T-cell (primary cell): ENCODE results near the gene ZP4. TPM values are rescaled to one million over a fixed set of nuclear protein-coding genes. Genes with fewer than 3 reads are reported as not detected.

Source experiments
- ATAC-seq, 4 experiments: fragments of 200-7000 bp in 3 of 4; fragments of 150-1000 bp in 1 of 4; cut with Tn5 transposase; replicated peaks in 1 of 4; 1 replicate in 3 of 4; 2 replicates in 1 of 4; pipeline ENCODE4 v1.10.0; 2021; ENCODE audit warnings: moderate library complexity in 3 of 4, mild to moderate bottlenecking in 2 of 4, moderate number of reproducible peaks in 1 of 4
- CTCF ChIA-PET, 2 donors: fragments of 300-600 bp; sonication (Branson Sonifier 250); formaldehyde crosslinking; loops; one replicate each; lab custom pipeline; 2022; ENCODE audit warnings: antibody characterized with exemption in 2 of 2; lab: Charles Lee
- POLR2A ChIA-PET, 2 donors: fragments of 300-600 bp; sonication (Branson Sonifier 250); formaldehyde crosslinking; loops; one replicate each; lab custom pipeline; 2022; ENCODE audit warnings: antibody characterized with exemption in 2 of 2; lab: Charles Lee
- DNase-seq, 35 experiments: peaks; one replicate each; pipeline versions ENCODE4 v3.0.0 to v3.0.0-alpha.2; 2013 to 2023
- H3K27ac ChIP-seq: one replicate; pipeline ENCODE4 v1.5.1; 2013; ENCODE audit warnings: low read length
- H3K27me3 ChIP-seq, 2 experiments: replicated peaks in 1 of 2; 1 replicate in 1 of 2; 2 replicates in 1 of 2; pipeline versions ENCODE4 v1.6.1 to v1.7.0; 2013; ENCODE audit warnings: low read length in 1 of 2, mixed read lengths in 1 of 2; ENCODE audit not compliant: control insufficient read depth in 2 of 2, insufficient read depth in 2 of 2; ENCODE audit errors: extremely low read depth in 1 of 2
- H3K36me3 ChIP-seq, 2 donors: 1 replicate in 1 of 2; 2 replicates in 1 of 2; pipeline versions ENCODE4 v1.6.1 to v1.7.0; 2013; ENCODE audit warnings: low read length in 1 of 2; ENCODE audit not compliant: control insufficient read depth in 2 of 2, insufficient read depth in 1 of 2; ENCODE audit errors: extremely low read depth in 1 of 2
- H3K4me1 ChIP-seq, 2 experiments: 1 replicate in 1 of 2; 2 replicates in 1 of 2; pipeline versions ENCODE4 v1.6.1 to v1.7.0; 2013; ENCODE audit warnings: low read length in 2 of 2, mixed read lengths in 1 of 2; ENCODE audit not compliant: insufficient read depth in 2 of 2, control insufficient read depth in 1 of 2; ENCODE audit errors: extremely low read depth in 1 of 2
- H3K4me3 ChIP-seq, 2 donors: 1 replicate in 1 of 2; 2 replicates in 1 of 2; pipeline versions ENCODE4 v1.5.1 to v1.7.0; 2013; ENCODE audit warnings: mild to moderate bottlenecking in 2 of 2, low read length in 1 of 2, moderate library complexity in 1 of 2; ENCODE audit not compliant: control insufficient read depth in 1 of 2; ENCODE audit errors: extremely low read depth in 1 of 2
- H3K9me3 ChIP-seq: 2 replicates; pipeline ENCODE4 v1.7.0; 2013
- H3K27ac Mint-ChIP-seq, 2 donors: one replicate each; pipeline ENCODE4 v1.8.0; 2020 to 2021; ENCODE audit warnings: mild to moderate bottlenecking in 2 of 2, mixed read lengths in 2 of 2
- H3K27me3 Mint-ChIP-seq, 2 donors: one replicate each; pipeline ENCODE4 v1.8.0; 2021 to 2022; ENCODE audit warnings: mixed read lengths in 2 of 2
- H3K36me3 Mint-ChIP-seq: one replicate; pipeline ENCODE4 v1.8.0; 2021; ENCODE audit warnings: mixed read lengths
- H3K4me1 Mint-ChIP-seq, 3 donors: one replicate each; pipeline ENCODE4 v1.8.0; 2020 to 2022; ENCODE audit warnings: mixed read lengths in 3 of 3, mild to moderate bottlenecking in 1 of 3
- H3K4me3 Mint-ChIP-seq, 3 donors: one replicate each; pipeline ENCODE4 v1.8.0; 2020 to 2022; ENCODE audit warnings: mild to moderate bottlenecking in 3 of 3, mixed read lengths in 3 of 3, moderate library complexity in 3 of 3
- H3K9me3 Mint-ChIP-seq, 3 donors: one replicate each; pipeline ENCODE4 v1.8.0; 2020 to 2022; ENCODE audit warnings: mixed read lengths in 3 of 3
- WGBS: methylation state at CpG from one replicate; pipeline ENCODE4 v1.1.5; 2013; ENCODE audit warnings: missing lambda C conversion rate; ENCODE audit not compliant: insufficient coverage; 5-methylcytosine and 5-hydroxymethylcytosine counted together
- total RNA-seq, 35 experiments: library from RNA in 6 of 35; stranded (reverse) in 6 of 35; fragments of 120-200 nt in 1 of 35; gene quantifications; one replicate each; pipeline versions ENCODE4 v1.2.1 to v1.2.4 and lab custom pipeline; 2013 to 2026

ZP4 gene
- total RNA-seq, 5 donors from 2014 or later (not counting 1 experiment from before 2014, with no cell fraction given): not detected

GRCh38 chr1:237921306-237921705, 30.6 kb upstream of the ZP4 start:
- Histone ChIP-seq H3K27me3 (no peaks in the 10 kb centered on the region), H3K36me3 (no peaks in the 10 kb centered on the region), H3K9me3 (no peaks in the 10 kb centered on the region), H3K4me1 (no peaks in the 10 kb centered on the region), H3K27ac (no peak overlapping the region), H3K4me3 (no peak overlapping the region)
- CTCF ChIA-PET: no interaction called here
- ATAC-seq: no peak
- no peak overlapping the region for H3K27ac Mint-ChIP-seq
- no peak for DNase-seq
- H3K27me3 Mint-ChIP-seq: no peaks in the 10 kb centered on the region
- POLR2A ChIA-PET: no interaction called here
- H3K36me3 Mint-ChIP-seq: no peaks in the 10 kb centered on the region
- H3K4me1 Mint-ChIP-seq: no peaks in the 10 kb centered on the region
- no peak overlapping the region for H3K4me3 Mint-ChIP-seq
- peaks cover 3 to 15% (median 8%) of the 10 kb centered on the region in 3 donors for H3K9me3 Mint-ChIP-seq

GRCh38 chr1:237913345-237913744, 22.6 kb upstream of the ZP4 start:
- H3K27ac Mint-ChIP-seq: no peak overlapping the region
- Histone ChIP-seq H3K27me3 (no peaks in the 10 kb centered on the region), H3K36me3 (no peaks in the 10 kb centered on the region), H3K9me3 (peaks cover 3% of the 10 kb centered on the region), H3K4me3 (no peak overlapping the region), H3K27ac (no peak overlapping the region), H3K4me1 (no peaks in the 10 kb centered on the region)
- peaks cover 3 to 19% (median 10%) of the 10 kb centered on the region in 3 donors for H3K9me3 Mint-ChIP-seq
- DNase-seq (no peak), ATAC-seq (no peak)
- ChIA-PET CTCF (no interaction called here), POLR2A (no interaction called here)
- H3K36me3 Mint-ChIP-seq: no peaks in the 10 kb centered on the region
- no peaks in the 10 kb centered on the region for H3K27me3 Mint-ChIP-seq
- no peaks in the 10 kb centered on the region for H3K4me1 Mint-ChIP-seq
- WGBS: 83% methylated on average over 2 of the region's 2 CpGs
- no peak overlapping the region for H3K4me3 Mint-ChIP-seq

GRCh38 chr1:237911911-237912310, 21.2 kb upstream of the ZP4 start:
- Mint-ChIP-seq H3K36me3 (no peaks in the 10 kb centered on the region), H3K27ac (no peak overlapping the region), H3K9me3 (peaks cover 3 to 22% (median 14%) of the 10 kb centered on the region in 3 donors), H3K27me3 (no peaks in the 10 kb centered on the region), H3K4me3 (no peak overlapping the region), H3K4me1 (no peaks in the 10 kb centered on the region)
- H3K4me3 ChIP-seq: no peak overlapping the region
- DNase-seq: no peak
- H3K4me1 ChIP-seq: no peaks in the 10 kb centered on the region
- no peaks in the 10 kb centered on the region for H3K27me3 ChIP-seq
- H3K27ac ChIP-seq: no peak overlapping the region
- H3K9me3 ChIP-seq: peaks cover 3% of the 10 kb centered on the region
- no peaks in the 10 kb centered on the region for H3K36me3 ChIP-seq
- CTCF ChIA-PET: no interaction called here
- POLR2A ChIA-PET: no interaction called here
- no peak for ATAC-seq

DNA sequence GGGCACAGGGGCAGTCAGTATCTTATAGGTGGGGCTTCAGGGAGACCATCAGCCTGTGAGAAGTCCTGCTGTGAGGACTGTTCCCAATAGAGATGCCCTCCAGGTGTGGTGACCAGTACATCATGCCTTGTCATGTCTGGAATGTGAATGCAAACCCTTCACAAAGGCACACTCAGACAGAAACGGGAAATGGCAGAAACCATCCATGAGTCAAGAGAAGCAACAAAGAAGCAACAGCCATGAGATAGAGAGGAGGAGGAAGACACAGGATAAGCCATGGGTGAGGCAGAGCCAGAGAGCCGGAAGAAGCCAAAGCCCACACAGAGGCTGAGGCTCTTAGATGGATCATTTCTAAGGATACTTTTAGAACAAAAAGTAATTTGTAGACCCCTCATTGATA, 20.1 kb upstream of the ZP4 start:
- H3K4me1 ChIP-seq: no peaks in the 10 kb centered on the region
- H3K36me3 Mint-ChIP-seq: no peaks in the 10 kb centered on the region
- H3K36me3 ChIP-seq: no peaks in the 10 kb centered on the region
- H3K27ac ChIP-seq: no peak overlapping the region
- no CpG with 5 or more reads among the region's 2 CpGs for WGBS
- no peak overlapping the region for H3K4me3 Mint-ChIP-seq
- ATAC-seq (no peak), DNase-seq (no peak)
- no peaks in the 10 kb centered on the region for H3K4me1 Mint-ChIP-seq
- peaks cover 3 to 22% (median 12%) of the 10 kb centered on the region in 3 donors for H3K9me3 Mint-ChIP-seq
- ChIA-PET CTCF (no interaction called here), POLR2A (no interaction called here)
- H3K27ac Mint-ChIP-seq: no peak overlapping the region
- H3K4me3 ChIP-seq: no peak overlapping the region
- H3K27me3 ChIP-seq: no peaks in the 10 kb centered on the region
- H3K27me3 Mint-ChIP-seq: no peaks in the 10 kb centered on the region
- H3K9me3 ChIP-seq: peaks cover 3% of the 10 kb centered on the region

DNA sequence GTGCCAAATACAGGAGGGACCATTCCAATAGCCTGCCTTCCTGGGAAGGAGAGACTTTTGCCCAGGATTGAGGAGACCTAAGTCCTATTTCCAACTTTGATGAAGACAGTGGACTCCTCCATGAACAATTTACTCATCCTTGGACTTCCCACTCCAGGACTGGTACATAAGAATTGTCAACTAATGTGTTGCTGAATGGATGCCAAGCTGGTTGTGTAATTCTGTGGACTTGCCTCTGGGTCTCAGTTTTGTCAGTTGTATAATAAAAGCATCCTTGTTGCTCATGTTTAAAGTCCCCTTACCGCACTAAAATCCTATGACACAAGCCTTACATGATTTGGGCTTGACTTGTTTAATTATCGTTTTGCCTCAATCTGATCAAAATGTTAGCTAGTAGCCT, 13.2 kb upstream of the ZP4 start:
- H3K4me1 ChIP-seq: no peaks in the 10 kb centered on the region

GRCh38 chr1:237902960-237903743, 12.4 kb upstream of the ZP4 start:
- Histone ChIP-seq H3K27ac (no peak overlapping the region), H3K36me3 (no peaks in the 10 kb centered on the region), H3K9me3 (no peaks in the 10 kb centered on the region), H3K4me3 (no peak overlapping the region), H3K27me3 (no peaks in the 10 kb centered on the region), H3K4me1 (no peaks in the 10 kb centered on the region)
- no peak for ATAC-seq
- Mint-ChIP-seq H3K27ac (no peak overlapping the region), H3K4me1 (no peaks in the 10 kb centered on the region), H3K9me3 (peaks cover 3 to 17% (median 6%) of the 10 kb centered on the region in 3 donors), H3K27me3 (peaks cover 0 to 2% of the 10 kb centered on the region in 2 donors), H3K4me3 (no peak overlapping the region), H3K36me3 (no peaks in the 10 kb centered on the region)
- WGBS: no CpG with 5 or more reads among the region's 4 CpGs
- DNase-seq: no peak
- POLR2A ChIA-PET: no interaction called here
- CTCF ChIA-PET: interaction anchor here in 1 of 2 donors (0.7 kb wide), 1 partner anchor 12 kb away, joined by 3 read pairs; the partner anchor contains the start of gene ZP4

More for the DNA sequence above, 13.2 kb upstream of the ZP4 start:
- ChIA-PET POLR2A (no interaction called here), CTCF (no interaction called here)
- H3K27ac Mint-ChIP-seq: no peak overlapping the region
- whole genome bisulfite sequencing: no CpG with 5 or more reads among the region's 2 CpGs
- no peak overlapping the region for H3K4me3 ChIP-seq
- no peaks in the 10 kb centered on the region for H3K27me3 ChIP-seq
- H3K27me3 Mint-ChIP-seq: peaks cover 0 to 2% of the 10 kb centered on the region in 2 donors
- no peaks in the 10 kb centered on the region for H3K36me3 Mint-ChIP-seq
- H3K9me3 ChIP-seq: no peaks in the 10 kb centered on the region
- ATAC-seq (no peak), DNase-seq (no peak)
- no peaks in the 10 kb centered on the region for H3K36me3 ChIP-seq
- H3K4me1 Mint-ChIP-seq: no peaks in the 10 kb centered on the region
- peaks cover 5 to 21% (median 9%) of the 10 kb centered on the region in 3 donors for H3K9me3 Mint-ChIP-seq
- no peak overlapping the region for H3K27ac ChIP-seq
- H3K4me3 Mint-ChIP-seq: no peak overlapping the region
